Urothelium cell line (cell line): ENCODE results near the gene SQSTM1.

ENCODE experiments used
- DNase-seq: peaks from one replicate; pipeline ENCODE4 v3.0.0; 2011; ENCODE audit warnings: low spot score, mixed read lengths
- FAIRE-seq: peaks from 2 replicates; lab custom pipeline; 2011; peaks lifted over from hg19 to GRCh38; lab: Jason Lieb, UNC

Gene SQSTM1

DNA sequence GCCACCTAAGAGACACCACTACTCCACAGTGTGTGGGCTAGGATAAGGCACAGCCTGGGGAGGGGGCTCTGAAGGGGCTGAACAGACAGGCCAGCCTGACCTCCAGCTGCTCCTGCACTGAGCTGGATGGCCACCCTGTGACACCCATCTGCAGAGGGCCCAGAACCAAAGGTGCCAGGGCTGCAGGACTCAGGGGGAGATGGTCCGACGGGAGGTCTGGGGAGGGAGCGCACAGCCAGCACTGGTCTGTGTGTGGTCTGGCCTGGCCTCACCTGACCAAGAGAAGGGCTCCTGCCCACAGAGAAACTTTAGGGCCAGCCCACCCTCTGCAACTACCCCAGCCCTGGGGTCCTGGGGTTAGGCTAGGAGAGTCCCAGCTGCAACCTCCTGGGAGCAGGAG is 26.1 kb upstream of the SQSTM1 start:
- no peak for DNase-seq
- no peak for FAIRE-seq

DNA sequence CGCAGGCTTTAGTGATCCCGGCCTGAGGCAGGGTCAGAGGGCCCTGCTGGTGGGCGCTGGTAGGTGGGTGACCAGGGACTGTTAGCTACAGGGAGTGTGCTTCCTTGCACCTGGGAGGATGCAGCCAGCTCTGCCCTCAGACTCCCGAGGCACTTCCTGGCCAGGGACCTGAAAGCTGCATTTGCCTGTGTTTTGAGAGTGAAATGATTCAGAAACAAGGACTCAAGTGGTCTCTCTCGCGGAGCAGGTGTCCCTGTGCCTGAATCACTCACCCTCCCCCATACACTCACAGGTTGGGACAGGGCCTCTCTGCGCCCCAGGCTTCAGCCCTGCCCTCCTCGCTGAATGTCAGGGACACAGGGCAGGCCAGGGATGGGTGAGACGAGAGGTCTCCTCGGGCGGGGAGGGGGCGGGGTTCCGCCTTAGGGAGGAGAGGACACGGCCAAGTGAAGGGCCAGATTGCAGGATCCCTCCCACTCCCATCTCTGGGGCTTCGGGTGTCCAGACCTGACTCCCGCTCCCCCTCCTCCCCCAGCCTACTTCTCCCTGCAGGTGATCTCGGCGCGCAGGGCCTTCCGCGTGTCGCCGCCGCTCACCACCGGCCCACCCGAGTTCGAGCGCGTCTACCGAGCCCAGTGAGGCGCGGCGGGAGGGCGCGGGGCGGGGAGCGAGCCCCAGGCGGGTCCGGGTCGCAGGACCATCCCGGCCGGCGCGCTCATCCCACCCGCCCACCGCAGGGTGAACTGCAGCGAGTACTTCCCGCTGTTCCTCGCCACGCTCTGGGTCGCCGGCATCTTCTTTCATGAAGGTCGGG is 25.4 kb upstream of the SQSTM1 start:
- no peak for DNase-seq

DNA sequence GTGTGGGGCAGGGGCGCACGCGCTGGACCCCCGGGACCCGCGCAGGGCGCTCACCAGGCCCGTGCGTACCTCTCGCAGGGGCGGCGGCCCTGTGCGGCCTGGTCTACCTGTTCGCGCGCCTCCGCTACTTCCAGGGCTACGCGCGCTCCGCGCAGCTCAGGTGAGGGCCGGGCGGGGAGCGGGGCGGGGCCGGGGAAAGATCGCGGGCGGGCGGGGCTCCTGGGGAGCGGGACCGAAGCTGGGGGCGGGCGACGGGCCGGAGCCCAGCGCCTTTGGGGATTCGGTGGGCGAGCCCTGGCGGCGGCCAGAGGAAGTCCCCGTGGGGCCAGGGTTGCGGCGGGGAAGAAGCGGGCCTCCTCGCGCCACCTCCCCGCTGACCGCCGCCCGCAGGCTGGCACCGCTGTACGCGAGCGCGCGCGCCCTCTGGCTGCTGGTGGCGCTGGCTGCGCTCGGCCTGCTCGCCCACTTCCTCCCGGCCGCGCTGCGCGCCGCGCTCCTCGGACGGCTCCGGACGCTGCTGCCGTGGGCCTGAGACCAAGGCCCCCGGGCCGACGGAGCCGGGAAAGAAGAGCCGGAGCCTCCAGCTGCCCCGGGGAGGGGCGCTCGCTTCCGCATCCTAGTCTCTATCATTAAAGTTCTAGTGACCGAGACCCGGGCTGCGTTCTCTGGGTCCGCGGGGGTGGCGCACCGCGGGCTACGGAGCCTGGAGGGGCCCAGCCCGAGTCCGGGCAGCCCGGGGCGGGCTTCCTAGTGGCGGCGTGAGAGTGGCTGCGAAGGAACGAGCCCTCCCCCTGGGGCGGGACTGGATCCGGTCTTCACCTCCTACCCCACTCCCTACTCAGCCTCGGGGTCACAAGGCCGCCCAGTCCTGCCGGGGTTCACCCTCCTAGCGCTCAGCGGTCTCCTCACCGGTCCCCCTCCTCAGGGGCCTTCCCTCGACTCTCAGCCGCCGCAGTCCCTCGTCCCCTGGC is 24.6 kb upstream of the SQSTM1 start:
- no peak for FAIRE-seq
- DNase-seq = no peak

More for the DNA sequence above, 25.4 kb upstream of the SQSTM1 start:
- FAIRE-seq = no peak

DNA sequence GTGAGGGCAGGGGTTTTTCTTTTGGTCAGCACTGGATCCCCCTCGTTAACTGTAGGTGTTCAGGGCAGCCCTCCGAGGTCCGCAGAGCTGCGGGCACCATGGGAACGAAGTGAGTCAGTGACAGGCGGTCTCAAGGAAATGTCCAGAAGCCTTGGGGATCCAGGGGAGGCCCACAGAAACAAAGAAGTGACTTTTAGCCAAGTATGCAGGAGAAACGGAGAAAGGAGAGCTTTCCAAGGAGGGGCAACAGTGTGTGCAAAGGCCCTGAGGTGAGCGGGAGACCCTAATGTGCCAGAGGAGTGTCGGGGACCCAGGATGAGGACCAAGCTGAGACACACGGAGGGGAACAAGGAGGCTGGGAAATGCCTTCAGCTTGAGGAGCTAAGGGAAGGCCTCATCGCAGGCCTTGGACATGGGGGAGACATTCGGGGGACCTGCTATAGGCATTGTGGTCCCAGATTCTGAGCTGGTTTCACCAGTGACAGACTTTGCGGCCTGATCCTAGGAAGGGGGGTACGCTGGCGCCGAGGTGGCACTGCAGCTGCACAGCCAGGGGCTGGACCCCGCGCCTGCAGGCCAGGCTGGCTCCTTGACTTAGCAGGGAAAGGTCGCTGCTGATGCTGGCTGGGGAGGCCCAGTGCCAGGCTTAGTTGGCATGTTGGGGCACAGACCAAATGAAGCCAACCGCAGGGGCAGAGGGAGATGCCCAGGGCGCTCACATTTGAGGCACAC is 23.7 kb upstream of the SQSTM1 start:
- DNase-seq (no peak), FAIRE-seq (no peak)

DNA sequence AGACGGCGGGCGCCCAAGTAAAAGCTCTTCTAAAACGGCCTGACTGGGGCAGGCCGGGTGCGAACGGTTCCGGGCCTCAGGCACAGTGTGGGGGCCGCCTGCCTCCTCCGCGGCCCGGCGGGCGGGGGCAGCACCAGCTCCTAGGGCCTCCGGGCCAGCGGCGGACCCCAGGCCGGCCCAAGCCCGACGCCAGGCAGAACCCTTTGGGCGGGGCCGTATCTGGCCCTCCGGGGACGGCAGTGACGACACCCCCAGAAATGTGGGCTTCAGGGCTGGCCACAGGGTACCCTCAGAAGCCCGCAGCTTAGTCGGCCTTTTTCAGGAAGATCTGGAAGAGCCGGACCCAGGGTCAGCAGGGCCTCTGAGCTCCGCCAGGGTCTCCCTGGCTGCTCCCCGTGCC is 23.0 kb upstream of the SQSTM1 start:
- DNase-seq = no peak
- no peak for FAIRE-seq

DNA sequence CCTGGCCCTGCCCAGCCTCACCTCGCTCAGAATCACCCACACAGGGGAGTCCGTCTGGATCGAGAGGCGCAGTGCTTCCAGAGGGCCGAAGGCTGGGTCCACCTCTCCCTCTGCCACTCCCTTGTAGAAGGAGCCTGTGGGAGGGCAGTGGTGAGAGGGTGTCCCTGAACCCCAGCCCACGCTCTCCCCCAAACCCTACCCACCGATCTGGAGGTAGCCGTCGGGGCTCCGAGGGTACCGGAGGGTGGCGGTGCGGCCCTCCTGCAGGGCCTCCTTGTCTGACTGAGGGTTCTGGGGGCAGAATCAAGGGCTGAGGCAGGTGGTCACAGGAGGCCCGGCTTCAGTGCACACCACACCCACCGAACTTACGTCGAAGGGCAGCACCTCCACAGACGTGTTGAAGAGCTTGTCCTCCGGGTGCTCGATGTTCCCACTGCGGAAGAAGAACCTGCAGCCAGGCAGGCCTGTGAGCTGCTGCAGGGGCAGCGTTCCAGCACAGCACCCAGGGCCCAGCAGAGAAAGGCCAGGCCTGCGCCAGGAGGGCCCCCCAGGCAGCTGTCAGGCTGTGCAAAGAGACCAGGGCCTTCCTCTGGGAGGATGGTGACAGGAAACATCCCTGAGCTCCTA is 22.4 kb upstream of the SQSTM1 start:
- FAIRE-seq = no peak
- DNase-seq = no peak

DNA sequence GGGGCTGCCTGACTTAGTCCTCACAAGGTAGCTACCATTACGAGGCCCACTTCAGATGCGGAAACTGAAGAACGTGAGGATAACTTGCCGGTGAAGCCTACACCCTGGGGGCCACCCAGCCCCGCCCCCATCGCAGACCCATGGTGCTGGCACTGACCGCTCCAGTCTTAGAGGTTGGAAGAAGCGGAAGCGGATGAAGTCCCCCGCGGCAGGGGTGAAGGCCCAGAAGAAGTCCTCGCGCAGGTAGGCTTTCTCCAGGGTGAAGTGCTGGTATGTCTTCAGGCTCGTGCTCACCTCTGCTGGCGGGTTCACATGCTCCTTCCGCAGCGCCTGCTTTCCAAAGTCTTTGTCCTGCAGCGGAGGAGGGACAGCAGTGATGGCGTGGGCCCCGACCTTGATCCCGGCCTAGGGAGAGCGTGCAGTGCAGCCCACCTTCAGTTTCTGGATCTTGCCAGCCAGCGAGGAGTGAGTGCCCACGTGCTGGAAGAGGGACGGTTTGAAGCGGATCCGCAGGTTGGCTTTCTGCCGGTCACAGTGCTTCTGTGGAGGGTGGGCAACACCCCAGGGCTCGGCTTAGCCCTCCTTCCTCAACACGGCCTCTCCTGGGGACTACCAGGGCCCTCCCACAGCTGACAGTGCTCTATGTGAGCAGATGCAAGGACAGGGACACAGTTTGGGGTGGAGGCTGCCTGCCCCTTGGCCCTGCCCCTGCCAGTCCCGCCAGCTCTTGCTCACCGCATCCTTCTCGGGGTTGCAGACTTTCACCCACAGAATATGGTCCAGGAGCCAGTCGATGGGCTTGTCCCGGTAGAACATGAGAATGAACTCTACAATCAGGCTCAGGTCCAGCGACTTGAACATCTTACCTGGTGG is 21.7 kb upstream of the SQSTM1 start:
- no peak for FAIRE-seq
- DNase-seq = no peak

DNA sequence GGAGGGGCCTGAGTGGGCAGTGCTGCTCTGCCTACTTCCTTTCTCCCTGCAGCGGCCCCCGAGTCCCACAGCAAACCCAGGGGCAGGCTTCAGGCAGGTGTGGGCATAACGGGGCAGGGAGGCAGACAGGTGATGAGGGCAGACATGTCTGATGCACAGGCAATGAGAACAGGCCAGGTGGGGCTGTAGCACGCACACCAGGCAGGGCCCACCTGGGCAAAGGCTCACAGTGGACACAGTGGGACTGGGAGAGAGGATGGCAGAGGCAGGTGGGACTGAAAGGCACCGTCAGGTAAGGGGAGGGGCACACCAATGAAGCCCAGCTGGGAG is 21.1 kb upstream of the SQSTM1 start:
- no peak for FAIRE-seq
- DNase-seq = no peak

DNA sequence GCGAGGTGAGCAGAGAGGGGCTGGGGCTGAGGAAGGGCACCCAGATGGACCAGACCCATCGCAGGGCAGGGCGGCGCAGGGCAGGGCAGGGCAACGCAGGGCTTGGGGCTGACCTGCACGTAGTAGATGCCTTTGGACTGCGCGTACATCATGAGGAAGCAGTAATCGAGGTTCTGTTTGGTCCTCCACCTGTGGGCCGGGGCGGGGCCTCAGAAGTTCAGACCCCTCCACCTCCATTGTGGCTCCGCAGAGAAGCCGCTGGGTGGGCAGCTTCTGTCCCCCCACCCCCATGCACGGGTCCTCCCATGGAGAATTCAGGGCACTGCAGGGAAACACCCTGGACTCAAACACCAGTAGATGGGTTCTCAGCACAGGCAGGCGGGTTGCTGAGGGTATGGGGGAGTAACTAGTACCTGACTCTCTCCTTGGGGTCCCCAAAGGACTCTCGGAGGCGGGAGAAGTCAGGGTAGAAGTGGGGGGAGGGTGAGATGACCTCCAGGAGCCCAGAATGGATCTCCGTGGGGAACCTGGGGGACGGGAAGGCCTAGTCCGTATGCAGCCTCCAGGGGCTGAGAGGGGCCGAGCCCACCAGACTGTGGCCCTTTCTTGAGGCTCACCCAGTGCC is 20.5 kb upstream of the SQSTM1 start:
- FAIRE-seq (no peak), DNase-seq (no peak)

DNA sequence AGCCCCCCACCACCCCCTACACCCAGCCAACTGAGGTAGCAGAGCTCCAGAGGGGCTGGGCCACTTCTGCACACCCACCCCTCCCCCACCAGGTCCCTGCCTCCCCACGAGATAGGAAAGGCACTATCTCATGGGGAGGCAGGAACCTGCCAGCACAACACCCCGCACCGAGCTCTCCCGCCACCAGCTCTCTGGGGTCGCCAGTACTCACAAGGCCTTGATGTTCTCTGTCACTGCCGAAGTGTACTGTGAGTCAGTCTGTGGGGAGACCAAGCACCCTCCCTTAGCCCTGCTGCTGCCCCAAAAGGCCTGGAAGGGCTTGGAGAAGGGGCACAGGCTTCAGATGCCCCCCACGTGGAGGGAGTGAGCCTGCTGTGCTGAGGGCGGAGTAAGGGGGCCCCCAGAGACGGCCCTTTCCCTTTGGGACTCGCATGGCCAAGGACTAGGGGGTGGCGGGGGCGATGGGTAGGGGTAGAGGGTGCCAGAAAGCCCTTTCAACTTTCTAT is 20.0 kb upstream of the SQSTM1 start:
- FAIRE-seq = no peak

DNA sequence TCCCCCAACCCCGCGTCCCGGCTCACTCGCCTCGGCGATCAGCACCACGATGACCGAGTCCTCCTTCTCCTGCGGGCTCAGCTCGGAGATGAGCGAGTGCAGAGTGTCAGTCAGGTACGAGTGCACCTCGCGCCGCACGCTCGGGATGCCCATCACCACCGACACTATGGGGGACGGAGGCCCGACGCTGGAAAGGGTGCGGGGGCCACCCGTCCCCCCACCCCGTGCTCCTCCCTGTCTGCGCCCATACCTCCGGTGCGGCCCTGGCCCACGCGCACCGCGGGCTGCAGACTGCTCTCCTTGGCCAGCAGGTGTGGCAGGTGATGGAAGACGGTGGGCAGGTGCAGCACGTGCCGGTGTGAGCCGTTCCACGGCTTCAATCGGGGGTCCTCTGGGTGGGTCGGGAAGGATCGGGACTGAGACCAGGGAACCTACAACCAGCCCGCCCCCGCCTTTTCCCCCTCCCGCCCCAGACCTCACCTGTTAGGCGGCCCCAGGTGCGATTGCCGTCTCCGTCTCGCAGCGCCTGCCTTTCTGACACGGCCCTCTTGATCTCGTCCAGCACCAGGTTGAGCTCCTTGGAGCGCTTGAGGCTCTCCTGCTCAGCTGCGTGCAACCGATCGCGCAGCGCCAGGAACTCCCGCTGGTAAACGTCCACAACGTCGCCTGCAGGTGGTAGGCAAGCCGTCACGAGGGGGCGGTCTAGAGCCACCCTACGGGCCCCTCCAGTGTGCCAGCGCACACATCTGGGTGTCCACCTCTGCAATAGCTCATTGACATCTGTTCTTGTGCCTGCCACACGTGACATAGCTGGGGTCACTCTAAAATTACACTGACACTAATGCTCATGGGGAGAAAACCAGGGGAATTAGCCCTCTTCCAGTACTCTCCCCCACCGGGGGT is 19.1 kb upstream of the SQSTM1 start:
- FAIRE-seq (no peak), DNase-seq (no peak)

More for the DNA sequence above, 20.0 kb upstream of the SQSTM1 start:
- DNase-seq = no peak

DNA sequence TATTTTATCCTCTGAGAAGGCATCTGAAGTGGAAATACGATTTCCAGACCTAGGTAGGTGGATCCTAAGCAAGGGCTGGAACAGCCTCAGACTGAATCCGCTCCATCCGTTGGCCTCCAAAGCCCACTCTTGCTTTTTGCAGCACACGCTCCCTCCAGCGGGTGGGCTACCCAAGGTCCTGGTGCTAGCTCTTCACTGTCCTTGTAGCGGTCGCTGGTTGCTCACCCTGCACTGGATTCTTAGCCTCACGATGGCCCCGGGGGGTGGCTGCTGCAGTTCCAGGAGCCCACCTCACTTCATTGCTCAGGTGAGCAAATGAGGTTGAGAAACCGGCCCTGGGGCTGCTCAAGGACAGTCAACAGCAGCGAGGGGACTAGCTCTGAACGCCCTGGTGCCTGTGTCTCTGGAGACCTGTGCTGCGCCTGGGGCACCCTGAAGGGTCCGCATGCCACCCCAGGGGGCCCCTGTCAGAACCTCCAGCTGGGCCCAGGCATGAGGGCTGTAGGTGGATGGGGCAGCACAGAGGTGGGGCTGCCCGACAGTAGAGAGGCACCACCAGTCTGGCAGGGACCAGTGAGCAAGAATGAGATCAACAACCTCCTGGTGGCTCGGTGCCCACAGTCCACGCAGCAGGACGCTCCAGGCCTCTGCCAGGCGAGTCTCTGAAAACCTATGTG is 18.4 kb upstream of the SQSTM1 start:
- DNase-seq (no peak), FAIRE-seq (no peak)

DNA sequence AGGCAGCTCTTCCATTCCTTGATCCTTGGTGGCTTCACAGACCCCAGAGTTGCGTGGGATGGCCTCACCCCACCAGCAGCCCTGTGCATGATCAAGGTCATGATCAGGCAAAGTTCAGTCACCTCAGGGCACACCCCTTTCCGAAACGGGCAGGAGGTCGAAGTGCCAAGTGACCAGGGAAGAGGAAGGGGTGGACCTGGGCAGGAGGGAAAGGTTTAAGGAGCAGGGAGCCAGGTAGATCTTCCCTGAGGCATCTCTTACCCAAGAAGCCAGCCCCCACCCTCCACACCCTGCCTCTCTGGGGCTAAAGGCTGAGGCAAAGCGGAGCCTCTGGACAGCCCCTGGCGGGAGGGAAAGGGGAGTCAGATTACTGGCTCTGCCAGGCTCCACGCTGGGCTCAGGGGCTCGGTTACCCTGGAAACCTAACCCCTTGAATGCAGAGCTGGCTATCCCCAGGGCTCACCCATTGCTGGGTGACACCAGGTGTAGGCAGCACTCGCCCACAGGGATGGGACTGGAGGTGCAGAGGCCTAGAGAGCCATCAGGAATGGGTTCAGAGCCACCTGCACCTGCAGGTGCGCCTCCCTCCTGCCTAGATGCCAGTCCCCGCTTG is 17.6 kb upstream of the SQSTM1 start:
- FAIRE-seq = no peak
- DNase-seq = no peak

DNA sequence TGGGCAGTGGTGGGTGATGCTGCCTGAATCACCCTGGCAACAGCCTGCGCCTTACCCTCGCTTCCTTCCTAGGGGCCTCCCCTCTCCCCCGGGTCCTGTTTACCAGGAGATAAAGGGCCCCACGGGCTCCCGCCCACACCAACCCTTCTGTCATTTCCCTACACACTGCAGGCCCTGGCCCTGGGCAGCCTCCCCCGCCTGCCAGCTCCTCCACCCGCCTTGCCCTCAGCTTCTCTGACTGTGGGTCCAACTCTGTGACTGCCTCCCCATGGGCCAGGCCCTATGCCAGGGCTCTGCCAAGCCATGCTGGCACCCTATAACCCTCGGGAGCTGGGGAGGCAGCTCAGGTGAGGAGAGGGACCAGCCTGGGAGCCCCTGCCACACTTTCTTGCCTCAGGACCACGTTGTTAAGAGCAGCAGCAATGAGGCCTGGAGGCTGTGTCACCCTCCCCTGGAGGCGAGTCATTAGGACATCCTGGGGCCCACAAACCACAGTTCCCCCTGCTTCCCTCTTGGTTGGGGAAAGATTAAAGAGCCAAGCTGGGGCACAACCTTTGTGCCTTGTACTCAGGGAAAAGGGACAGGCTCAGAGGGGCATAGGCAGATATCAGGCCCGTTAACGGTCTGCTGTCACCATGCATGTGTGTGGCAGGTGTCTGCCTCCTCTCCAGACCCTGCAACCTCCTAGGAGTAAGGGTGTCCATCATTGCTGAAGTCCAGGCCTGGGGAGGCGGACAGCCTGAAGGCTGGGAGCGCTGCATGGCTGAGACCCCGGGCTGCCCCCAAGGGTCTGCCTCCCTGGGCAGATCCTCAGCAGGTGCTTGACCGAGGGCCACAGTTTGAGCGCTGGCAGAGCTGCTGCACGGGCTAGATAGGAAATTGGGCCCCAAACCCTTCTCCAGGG is 16.8 kb upstream of the SQSTM1 start:
- no peak for FAIRE-seq
- DNase-seq = no peak

DNA sequence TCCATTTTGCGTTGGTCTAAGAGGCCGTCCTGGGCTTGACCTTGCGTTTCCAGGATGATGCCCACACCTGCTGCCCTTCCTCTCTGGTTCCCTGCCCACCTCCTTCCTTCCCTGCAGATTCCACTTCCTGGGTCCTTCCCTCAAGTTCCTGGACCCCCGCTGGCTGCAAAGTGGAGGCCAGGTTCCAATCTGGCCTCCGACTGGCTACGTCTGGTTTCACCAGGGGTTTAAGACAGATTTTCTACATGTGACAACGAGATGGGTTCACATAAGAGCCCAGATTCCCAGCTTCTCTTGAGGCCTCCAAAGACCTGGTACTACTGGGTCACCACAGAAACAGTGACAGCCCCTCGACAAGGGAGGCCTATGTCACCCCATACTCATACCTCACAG is 16.2 kb upstream of the SQSTM1 start:
- FAIRE-seq (no peak), DNase-seq (no peak)

DNA sequence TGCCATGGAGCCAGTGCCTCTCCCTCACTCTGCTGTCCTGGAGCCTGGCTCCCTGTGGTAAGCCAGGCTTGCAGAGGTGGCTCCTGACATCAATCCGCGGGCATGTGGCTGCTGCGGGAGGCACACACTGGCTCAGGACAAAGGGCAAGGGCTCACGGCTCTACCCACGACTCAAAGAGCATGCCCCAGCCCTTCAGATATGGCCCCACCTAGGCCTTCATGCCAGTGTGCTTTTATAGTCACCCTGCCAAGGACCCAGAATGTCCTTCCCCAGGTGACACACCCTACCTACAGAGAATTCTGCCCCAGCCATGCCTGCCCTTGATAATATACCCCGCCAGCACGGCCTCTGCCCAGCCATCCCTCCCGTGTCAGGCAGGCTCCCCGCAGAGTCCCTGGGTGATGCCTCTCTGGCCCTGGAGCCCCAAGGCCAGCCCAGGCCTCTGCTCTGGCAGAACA is 15.6 kb upstream of the SQSTM1 start:
- DNase-seq = no peak
- FAIRE-seq = peak; percentile 37
